WI38 (cell line): ENCODE measurements around the gene MEGF11.
A peak's percentile ranks its signal among the peaks of the same experiment; 100 is the strongest.

Experiments used
- H3K4me3 ChIP-seq: 2 replicates; pipeline ENCODE4 v1.5.1; 2011; ENCODE audit warnings: low read depth, mild to moderate bottlenecking, control low read depth, low read length
- CTCF ChIP-seq: IDR thresholded peaks from 2 replicates; pipeline ENCODE4 v1.5.1; 2012; ENCODE audit warnings: low read depth, mild to moderate bottlenecking, control low read depth, low read length

The MEGF11 gene

GRCh38 chr15:66288093-66288492 lies 34.5 kb upstream of the MEGF11 start:
- no peak overlapping the region for H3K4me3 ChIP-seq
- TF ChIP-seq CTCF: no peak

DNA sequence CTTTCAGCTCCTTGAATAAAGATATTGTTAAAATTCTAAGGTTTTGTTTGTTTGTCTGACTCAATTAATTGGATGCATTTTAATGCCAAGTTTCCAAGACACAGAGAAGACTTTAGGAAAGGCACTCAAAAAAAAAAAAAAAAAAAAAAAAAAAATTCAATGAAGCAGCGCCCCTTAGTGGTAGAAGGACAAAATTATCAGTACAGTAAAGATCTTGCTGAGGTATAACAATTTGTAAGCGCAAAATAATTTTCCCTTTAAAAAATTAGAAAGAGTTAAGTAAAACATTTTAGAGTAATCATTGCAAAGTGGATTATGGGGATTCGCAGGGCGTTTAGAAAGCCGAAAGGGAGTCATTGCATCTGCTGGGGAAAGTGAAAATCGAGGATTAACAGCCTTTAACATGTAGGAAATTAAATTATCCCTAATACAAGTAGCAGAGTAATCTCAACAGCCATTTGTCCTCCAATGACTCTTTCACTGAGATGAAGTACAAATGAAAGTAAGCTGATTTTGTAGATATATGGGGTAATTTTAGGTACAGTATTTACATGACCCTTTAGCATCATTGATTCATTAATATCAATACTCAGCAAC lies 34.0 kb upstream of the MEGF11 start:
- no peak overlapping the region for H3K4me3 ChIP-seq
- TF ChIP-seq CTCF: peak; percentile 38; the same call in 1 of the 2 replicates

GRCh38 chr15:66285533-66286280 lies 32.2 kb upstream of the MEGF11 start:
- no peak for TF ChIP-seq CTCF
- H3K4me3 ChIP-seq: no peak overlapping the region

- H3K4me3 ChIP-seq: no peak overlapping the region
- TF ChIP-seq CTCF: no peak
Observed at GRCh38 chr15:66284271-66284670, 30.7 kb upstream of the MEGF11 start.

DNA sequence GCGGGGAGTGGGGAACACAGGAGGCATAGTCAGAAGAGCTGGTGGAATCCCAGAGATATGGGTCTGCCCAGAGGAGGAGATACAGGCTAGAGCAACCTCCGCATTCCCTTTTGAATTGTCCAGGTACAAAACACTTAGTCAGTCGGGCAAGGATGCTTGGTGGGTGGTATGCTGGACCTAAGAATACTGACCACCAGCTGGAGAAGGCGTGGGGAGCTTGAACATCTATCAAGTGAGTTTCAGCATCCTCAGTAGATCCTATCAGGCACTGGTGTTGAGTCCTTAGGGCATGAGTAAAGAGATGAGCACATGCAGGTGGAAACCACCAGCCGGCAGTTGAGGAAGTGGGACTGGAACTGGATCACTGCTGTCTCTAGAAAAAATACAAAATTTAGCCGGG lies 25.1 kb upstream of the MEGF11 start:
- H3K4me3 ChIP-seq: no peak overlapping the region
- TF ChIP-seq CTCF: no peak

- H3K4me3 ChIP-seq: no peak overlapping the region
- no peak for TF ChIP-seq CTCF
Observed at GRCh38 chr15:66278056-66278455, 24.5 kb upstream of the MEGF11 start.

- no peak overlapping the region for H3K4me3 ChIP-seq
- TF ChIP-seq CTCF: no peak
Observed at GRCh38 chr15:66276546-66276945, 23.0 kb upstream of the MEGF11 start.
